HG02852 (cell line): ENCODE data around the gene THOC1.

Experiments
- ATAC-seq: cut with Tn5 transposase; IDR thresholded peaks from one replicate; pipeline ENCODE4 v1.9.1; 2021; ENCODE audit warnings: mild to moderate bottlenecking, moderate library complexity; ENCODE audit not compliant: unreplicated experiment

THOC1 gene

DNA sequence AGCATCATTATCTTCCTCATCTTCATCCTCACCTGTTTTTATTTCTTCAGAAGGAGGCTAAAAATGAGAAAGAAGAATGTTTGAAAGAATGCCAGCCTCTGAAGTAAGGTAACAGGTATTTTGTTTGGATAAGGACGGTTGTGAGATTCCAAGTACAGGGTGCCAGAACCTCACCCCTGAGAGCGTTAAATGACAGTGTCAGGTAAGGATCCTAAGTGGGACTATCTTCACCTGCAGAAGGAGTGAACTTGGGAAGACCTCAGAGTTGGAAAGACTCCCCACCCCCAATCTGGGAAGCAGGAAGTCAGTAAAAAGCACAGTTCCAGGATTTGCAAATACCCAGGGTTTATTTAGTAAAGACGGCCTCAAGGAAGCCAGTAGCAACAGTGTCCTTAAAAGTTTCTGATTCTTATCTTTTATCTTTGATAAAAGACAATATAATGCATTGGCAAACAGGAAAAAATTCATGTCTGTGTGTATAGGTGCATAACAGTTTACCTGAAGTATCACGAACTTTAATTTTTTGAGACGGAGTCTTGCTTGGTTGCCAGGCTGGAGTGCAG is 52.3 kb downstream of the THOC1 start:
- no peak for ATAC-seq

DNA sequence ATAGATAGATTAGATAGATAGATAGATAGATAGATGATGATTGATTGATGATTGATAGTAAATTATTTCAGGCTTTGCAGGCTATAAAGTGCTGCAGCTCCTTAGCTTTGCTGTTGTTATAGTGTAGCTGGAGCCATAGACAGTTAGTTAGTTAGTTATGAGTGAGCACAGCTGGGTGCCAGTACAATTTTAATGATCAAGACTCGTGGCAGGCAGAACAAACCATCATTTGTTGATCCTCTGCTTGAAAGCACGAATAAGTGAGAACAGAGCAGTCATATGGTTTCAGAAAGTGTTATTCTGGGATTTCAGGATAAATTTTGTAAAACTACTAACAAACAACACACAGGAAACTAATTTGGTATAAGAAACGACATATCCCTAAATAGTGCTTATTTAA is 53.9 kb downstream of the THOC1 start:
- ATAC-seq: no peak

- ATAC-seq: no peak
Observed at GRCh38 chr18:213505-213904, 54.3 kb downstream of the THOC1 start.

DNA sequence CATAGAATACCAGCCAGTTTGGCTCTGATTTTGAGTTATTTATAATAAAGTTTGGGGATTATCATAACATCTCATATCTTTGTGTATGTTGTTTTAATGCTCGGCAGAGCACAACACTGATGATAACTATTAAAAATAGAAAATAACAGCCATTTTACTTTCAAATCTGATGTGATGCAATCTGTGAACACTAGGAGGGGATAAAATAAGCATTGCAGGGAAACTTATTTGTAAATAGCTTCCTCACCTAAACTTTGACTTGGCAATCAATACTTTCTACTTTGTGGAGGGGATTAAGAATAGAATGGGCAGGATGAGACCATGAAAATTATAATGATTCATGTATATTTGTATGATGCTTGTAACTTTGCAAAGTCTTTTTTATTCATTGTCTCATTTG is 55.1 kb downstream of the THOC1 start:
- ATAC-seq: no peak

DNA sequence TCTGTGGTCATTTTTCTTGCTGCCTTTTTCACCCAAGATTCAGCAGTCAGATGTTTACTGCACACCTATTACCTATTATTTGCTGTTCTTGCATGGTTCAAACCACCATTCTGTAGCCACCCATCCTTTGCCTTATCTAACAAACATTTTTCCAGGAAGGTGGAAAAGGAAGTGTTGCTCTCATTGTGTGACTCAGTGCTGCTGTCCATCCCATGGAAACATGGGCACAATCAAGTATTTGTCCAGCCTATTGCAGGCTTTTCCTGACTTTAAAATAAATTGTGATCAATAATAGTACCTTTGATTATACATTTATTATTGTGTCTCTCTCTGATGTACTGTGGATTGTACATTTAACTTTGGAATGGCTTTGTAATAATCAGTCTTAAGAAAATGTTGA is 56.3 kb downstream of the THOC1 start:
- ATAC-seq: no peak

DNA sequence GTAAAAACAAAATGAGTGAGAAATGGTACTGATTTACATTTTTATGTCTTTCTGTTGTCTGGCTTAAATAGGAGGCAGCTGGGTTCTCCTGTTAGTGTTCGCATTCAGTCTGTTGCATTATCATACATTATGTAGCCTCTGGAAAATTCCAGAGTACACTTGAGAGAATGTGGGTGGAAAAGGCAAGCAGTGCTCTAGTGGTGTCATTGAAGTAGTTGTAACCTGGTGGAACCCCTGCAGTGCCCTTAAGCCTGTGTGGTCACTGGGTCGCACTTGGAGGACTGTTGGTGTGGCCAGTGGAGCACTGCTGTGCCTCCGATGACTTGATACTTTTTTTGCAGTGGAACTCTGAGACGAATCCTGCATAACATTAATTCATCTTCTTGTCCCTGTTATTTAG is 57.1 kb downstream of the THOC1 start:
- ATAC-seq: no peak

GRCh38 chr18:210075-210474 is 57.8 kb downstream of the THOC1 start:
- ATAC-seq: no peak

GRCh38 chr18:199768-200167 is 68.1 kb downstream of the THOC1 start:
- no peak for ATAC-seq

DNA sequence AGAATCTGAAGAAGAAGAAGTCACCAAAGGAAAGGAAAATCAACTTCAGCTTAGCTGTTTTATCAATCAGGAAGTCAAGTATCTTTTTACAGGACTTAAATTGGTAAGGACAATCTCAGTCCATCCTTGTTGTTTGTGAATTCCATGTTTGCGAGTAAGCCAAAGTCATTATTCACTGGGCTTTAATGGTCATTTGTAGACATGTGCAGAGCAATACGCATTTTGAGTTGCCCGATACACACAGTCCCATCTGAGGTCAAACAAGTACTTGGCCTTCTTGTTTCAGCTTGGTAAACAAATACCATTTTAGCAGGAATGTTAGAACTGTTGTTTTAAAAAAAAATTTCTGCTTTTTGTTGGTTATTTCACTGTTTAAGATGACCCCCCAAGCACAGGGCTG is 68.6 kb downstream of the THOC1 start:
- no peak for ATAC-seq

DNA sequence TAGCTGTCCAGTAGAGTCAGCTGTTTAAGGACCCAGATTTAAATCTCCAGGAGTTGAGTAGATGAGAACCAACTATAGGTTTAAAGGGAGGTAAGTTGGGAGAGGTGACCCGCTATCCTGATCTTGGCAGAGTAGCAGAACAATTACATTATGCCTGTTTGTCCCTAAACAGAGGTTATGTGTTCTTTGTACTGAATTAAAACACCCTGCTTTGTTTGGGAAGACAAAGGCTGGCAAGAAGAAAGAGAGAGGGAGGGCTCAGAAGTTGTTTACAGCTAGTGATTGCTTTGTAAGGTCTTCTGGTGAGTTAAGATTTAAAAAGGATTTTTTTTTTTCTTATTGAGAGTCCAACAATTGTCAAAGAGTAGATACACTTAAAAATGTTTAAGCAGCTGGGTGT is 72.2 kb downstream of the THOC1 start:
- ATAC-seq: no peak

GRCh38 chr18:192801-193200 is 75.0 kb downstream of the THOC1 start:
- ATAC-seq: no peak

DNA sequence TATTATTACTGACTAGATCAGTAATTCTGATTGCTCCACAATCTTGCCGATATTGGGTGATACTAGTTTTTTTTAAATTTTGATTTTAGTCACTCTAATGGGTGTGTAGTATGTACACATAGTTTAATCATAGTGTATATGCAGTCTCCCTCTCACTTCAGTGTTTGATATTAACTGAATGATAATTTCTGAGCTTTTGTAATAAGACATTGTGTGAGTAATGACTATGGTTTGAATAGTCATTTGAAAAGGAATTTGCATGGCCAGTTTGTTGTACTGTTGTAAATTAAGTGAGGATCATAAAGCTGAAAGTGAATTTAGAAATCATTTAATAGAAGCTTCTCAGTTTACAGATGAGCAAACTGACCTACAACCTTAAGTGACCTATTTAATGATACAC is 76.1 kb downstream of the THOC1 start:
- no peak for ATAC-seq

GRCh38 chr18:189254-189653 is 78.6 kb downstream of the THOC1 start:
- no peak for ATAC-seq

- ATAC-seq: no peak
Observed at GRCh38 chr18:183769-184168, 84.1 kb downstream of the THOC1 start.

DNA sequence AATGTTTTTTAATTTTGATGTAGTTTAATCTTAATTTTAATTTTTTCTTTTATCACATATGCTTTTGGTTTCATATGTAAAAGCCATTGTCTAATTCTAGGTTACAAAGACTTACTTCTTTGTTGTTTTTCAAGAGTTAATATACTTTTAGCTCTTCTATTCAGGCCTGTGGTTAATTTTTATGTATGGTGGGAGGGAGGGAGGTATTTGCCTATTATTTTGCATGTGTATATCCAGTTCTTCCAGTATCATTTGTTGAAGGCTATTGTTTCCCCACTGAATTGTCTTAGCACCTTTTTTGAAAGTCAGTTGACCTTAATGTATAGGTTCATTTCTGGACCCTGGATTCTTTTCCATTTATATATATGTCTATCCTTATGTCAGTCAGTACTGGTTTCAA is 86.1 kb downstream of the THOC1 start:
- ATAC-seq: no peak

DNA sequence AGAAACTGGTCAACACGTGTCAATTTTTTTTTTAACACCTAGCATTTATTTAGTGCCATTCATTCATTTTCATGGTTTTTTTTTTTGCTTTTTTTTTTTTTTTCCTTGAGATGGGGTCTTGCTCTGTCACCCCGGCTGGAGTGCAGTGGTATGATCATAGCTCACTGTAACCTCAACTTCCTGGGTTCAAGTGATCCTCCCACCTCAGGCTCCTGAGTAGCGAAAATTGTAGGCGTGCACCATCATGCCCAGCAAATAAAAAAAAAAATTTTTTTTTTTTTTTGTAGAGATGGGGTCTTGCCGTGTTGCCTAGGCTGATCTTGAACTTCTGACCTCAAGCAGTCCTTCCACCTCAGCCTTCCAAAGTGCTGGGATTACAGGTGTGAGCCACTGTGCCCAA is 88.3 kb downstream of the THOC1 start:
- ATAC-seq: no peak

DNA sequence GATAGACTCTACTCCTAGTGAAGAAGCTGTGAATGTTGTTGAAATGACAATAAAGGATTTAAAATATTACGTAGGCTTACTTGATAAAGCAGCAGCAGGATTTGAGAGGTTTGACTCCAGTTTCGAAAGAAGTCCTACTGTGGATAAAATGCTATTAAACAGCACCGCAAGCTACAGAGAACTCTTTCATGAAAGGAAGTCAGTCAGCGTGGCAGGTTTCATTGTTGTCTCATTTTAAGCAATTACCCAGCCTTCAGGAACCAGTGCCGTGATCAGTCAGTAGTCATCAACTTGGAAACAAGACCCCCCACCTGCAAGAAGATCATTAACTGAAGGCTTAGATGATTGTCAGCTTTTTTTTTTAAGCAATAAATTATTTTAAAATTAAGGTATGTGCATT is 95.5 kb downstream of the THOC1 start:
- ATAC-seq: no peak
